Islet precursor cell (in vitro differentiated cells): Measurements from ENCODE around the gene TMEM259.
"Not testable (repeated sequence)": the region's sequence is repeated elsewhere in the genome, so short reads cannot be mapped to it uniquely, and the experiment has no call there.

Source experiments
- DNase-seq: peaks from one replicate; pipeline ENCODE4 v3.0.0-alpha.2; 2018

Gene TMEM259

DNA sequence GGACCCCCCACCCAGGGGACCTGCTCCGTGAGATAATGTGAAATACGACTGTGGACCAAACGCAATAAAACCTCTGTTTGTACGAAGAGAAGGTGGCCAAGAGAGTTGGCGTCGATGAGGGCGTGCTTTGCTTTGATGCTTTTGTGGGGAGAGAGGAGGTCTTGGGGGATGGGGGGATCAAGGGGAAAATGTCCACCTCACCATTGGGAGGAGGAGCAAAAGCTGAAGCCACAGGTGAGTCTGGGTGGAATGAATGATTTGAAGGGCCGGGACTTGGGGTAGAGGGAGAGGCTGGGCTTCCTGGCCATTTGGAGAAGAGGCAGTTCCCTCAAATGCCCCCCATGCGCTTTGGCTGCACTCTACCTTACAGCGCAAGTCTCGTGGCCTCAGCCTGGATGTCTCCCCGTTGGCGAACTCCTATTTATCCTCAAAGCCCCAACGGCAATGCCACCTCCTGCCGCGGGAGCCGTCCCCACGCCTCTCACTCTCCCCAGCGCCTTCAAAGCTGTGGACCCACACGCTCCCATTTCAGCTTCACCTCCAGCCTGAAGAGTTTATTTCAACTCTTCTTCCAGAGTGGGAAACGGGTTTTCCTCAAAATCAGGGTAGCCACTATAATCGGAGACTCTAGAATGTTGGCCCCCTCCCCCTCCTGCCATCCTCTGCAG lies 18.2 kb upstream of the TMEM259 start:
- DNase-seq = no peak

DNA sequence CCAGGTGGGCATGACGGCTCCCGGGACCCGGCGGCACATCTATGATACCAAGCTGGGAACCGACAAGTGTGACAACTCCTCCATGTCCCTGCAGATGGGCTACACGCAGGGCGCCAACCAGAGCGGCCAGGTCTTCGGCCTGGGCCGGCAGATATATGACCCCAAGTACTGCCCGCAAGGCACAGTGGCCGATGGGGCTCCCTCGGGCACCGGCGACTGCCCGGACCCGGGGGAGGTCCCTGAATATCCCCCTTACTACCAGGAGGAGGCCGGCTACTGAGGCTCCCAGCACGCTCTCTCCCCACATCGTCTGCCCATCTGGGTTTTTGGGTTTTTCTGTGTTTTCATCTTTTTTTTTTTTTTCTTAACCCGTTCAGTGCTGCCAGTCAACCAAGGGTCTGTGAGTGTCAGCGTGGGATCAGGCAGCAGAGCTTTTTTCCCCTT lies 16.7 kb upstream of the TMEM259 start:
- DNase-seq = no peak

DNA sequence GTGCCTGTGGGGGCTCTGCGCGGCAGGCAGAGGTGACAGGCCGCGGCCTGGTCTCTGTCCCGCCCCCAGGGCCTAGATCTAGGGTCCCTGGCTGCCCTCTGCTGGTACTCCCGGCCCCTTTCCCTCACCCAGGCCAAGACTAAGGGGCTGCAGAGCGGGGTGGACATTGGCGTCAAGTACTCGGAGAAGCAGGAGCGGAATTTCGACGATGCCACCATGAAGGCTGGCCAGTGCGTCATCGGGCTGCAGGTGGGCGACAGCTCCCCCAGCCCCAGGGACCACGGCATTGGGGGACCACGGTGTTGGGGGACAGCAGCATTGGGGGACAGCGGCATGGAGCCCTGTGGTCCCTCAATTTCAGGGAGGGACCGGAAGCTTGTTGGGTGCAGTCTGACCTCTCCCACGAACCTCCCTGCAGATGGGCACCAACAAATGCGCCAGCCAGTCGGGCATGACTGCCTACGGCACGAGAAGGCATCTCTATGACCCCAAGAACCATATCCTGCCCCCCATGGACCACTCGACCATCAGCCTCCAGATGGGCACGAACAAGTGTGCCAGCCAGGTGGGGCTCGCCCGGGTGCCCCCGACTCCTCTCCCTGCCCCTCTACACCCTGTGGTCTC lies 15.2 kb upstream of the TMEM259 start:
- no peak for DNase-seq

GRCh38 chr19:1032264-1032867 lies 11.4 kb upstream of the TMEM259 start:
- no peak for DNase-seq

DNA sequence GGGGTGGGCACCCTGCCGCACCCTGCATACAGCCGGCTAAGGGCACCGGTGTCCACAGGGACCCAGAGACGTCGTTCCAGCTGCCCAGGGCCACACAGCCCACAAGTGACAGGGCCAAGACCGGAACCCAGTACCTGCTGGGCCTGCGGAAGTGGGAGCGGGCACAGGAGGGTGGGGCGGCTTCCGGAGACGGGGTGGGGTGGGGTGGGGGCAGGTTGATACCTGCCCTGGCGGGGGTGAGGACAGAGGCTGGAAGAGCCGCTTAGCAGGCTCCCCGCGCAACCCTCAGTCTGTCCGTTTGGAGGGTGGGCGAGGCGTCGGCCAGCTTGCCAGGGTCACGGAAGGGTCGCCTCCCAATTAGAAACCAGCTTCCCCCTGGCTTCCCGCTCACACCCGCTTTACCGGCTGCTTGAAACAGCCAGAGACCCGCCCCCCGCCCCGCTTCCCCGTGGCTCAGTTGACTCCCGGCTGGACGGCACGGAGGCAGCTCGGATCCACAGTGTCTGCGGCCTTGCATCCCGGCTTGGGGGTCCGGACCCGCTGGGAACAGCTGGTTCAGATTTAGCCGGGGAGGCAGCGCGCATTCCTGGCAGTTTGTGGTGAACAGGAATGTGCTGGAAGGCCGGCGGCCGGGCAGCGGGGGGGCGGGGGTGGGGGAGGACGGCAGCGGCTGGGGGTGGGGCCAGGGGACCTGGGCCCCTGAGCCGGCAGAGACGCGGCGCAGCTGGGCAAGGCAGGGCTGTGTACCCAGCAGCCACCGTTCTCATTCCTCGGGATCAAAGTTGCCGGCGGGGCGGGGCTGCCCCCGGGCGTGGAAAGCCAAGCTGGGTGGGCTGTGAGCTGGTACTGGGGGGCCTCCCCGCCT lies 7.4 kb upstream of the TMEM259 start:
- DNase-seq = peak; percentile 97

- DNase-seq = no peak
Observed at GRCh38 chr19:1027650-1028061, 6.7 kb upstream of the TMEM259 start.

GRCh38 chr19:1026783-1027649 lies 6.1 kb upstream of the TMEM259 start:
- DNase-seq = no peak

DNA sequence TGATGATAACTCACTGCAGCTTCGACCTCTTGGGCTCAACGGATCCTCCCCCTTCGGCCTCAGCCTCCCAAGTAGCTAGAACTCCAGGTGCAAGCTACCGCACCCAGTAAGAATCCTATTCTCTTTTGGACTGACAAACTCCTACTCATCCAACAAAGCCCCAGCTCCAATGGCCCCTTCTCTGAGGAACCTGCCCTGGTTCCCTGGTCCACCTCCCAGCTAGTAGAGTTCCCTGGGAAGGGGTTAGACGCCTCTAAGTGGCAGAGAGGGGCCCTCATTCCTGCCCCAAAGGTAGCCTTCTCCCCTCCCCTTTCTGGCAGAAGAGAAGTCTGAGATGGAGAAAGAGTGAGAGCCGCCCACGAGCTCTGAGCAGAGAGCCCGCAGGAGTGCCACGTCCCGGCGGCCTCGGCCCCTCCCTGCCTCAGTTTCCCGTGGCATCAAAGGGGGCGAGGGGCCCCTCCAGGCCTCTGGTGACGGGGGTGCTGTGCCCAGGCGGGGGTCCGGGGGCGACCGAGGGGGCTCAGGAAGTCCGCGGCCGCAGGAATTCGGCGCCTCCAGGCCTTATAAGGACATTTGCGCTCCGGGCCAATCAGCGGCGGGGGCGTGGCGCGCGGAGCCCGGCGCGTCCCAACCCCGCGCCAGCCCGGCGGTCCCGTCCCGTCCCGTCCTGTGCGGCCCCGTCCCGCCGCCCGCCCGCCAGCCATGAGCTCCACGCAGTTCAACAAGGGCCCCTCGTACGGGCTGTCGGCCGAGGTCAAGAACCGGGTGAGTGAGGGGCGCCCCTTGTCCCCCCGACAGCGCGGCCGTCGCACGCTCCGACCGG lies 5.2 kb upstream of the TMEM259 start, which contains the start of gene CNN2:
Gene CNN2, plus strand, starts transcription at position 649 of the 823 bp plus-strand sequence. Its CDS starts 54 bp downstream, at position 703.
- peak; percentile 93 for DNase-seq

DNA sequence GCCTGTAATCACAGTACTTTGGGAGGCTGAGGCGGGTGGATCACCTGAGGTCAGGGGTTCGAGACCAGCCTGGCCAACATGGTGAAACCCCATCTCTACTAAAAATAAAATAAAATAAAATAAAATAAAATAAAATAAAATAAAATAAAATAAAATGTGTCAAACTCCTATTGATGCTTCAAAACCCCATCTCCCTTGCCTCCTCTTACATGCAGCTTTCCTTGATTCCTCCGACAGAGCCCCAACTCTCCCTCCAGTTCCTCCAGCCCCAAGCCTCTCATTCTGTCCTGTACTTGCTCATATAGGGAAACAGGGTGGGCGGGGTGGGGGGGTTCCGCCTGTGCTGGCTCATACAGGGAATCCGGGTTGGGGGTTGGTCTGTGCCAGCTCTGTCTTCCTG lies 4.2 kb upstream of the TMEM259 start:
- not testable (repeated sequence) for DNase-seq

GRCh38 chr19:1023883-1024188 lies 2.9 kb upstream of the TMEM259 start:
- DNase-seq = not testable (repeated sequence)

GRCh38 chr19:1019980-1020867 lies 699 bp downstream of the TMEM259 start:
- no peak for DNase-seq

DNA sequence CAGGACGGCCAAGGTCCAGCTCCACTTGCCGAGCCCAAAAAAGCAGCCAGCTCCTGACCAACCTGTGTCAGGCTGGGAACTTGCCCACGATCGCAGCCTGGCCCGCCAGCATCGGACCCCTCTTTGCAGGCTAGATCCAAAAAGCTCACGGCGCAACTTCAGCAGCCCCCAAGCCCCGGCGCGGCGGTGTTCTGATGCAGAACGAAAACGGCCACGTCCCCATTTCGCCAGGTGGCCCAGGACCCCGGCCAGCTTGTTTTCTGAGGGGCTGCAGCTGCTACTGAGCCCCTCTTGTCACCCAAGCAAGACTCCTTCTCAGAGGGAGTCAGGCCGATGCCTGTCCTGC lies 1.3 kb downstream of the TMEM259 start:
- DNase-seq = no peak

DNA sequence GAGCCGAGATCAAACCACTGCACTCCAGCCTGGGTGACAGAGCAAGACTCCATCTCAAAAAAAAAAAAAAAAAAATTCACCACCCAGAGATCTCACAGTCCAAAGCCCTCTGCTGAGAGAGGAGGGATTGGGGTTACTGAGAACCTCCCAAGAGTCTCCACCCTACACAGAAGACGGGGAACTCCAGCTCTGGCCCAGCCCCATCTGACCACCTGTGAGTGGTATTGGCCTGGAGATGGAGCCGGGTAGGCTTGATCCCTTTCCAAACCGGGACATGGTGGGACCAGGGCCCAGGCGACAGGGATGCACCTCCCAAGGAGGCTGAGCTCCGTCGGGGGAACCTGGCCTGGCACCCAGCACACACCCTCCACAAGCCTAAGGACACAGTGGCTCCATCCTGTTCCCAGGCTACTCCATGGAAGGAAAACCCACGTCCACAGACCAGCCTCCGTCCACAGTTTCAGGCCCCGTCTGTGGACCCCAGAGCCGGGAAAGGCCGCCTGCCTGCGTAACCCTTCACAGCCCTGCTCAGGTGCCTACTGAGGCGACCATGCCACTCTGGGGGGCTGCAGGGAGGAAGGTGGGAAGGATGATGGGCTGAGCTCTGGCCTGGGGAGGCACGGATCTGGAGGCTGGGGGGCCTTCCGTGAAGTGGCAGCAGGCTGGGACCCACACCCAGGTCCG lies 1.8 kb downstream of the TMEM259 start:
- DNase-seq = no peak

DNA sequence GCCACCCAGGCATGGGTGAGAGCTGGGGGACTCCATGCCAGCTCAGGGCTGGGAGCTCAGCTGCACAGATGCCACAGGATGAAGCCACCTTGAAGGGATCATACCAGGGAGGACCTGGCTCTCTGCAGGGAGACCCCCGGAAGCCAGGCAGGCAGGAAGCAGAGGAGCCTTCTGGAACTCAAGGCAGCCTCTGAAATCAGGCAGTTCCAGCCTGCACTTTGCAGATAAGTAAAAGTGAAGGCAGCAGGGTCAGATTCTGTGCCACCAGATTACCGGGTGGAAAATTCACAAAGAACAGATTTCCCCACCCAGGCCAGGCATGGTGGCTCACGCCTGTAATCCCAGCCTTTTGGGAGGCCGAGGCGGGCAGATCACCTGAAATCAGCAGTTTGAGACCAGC lies 2.5 kb downstream of the TMEM259 start:
- no peak for DNase-seq

GRCh38 chr19:1017906-1018305 lies 3.0 kb downstream of the TMEM259 start:
- no peak for DNase-seq

GRCh38 chr19:1017115-1017905 lies 3.6 kb downstream of the TMEM259 start:
- no peak for DNase-seq

DNA sequence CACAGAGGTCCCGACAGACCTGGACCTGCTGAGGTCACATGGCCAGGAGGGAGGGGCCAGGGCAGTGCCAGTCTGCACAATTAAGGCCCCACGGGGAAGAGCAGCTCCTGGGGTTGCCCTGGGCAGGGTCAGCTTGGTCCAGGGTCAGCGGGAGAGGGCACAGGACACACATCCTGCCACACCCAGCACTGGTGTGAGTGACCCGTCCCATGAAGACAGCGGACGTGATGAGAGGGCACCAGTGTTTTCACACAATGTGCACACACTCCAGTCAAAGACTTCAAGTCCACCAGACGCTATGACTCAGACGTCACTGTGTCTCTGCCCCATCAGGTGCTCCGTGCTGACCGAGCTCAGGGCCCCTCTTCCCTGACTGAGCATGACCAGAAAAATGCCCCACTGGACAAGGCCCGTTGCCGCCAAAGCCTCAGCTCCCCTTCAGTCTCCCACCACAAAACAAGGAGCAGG lies 4.2 kb downstream of the TMEM259 start:
- peak; percentile 91 for DNase-seq

- DNase-seq = no peak
Observed at GRCh38 chr19:1015782-1016646, 4.9 kb downstream of the TMEM259 start.
